GM21515 (cell line): Measurements from ENCODE around the gene SHISA9.

Experiments
- ATAC-seq: cut with Tn5 transposase; IDR thresholded peaks from one replicate; pipeline ENCODE4 v1.9.1; 2021; ENCODE audit not compliant: unreplicated experiment

SHISA9 gene

DNA sequence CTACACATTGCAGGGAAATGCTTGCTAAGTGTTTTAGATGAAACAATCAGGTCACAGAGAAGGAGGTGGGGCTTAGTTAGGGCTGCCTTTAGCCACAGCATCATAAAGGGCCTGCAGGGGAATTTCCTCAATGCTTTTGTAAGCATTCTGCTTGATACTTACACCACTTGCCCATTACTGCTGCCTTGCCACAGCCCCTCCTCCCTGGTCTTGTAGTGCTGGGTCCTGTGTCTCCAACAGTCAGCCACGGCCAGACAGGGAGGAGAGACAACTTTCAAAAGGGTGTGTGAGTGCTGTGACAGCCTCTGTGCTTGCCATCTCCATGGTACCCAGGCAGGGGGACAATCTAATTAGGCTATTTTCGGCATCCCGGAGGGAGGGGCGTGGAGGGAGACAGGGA, 111.2 kb downstream of the SHISA9 start:
- no peak for ATAC-seq

DNA sequence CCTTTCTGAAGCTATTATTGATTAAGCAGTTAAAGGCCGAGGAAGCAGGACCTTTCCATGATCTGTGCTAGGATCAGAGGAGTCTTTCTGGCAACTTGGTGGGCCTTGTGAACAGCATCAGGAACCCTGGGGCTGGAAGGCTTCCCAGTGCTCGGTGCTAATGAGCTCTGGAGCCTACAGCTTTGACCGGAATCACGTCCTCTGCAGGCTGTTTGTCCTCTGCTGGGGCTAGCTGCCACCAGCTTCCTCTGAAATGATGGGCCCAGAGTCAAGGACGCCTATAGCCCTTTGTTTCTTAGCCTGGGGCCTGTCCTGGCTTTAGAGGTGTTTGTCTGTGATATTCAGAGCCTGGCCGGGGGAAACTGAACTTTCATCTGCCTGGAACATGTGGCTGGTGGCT, 111.6 kb downstream of the SHISA9 start:
- no peak for ATAC-seq

DNA sequence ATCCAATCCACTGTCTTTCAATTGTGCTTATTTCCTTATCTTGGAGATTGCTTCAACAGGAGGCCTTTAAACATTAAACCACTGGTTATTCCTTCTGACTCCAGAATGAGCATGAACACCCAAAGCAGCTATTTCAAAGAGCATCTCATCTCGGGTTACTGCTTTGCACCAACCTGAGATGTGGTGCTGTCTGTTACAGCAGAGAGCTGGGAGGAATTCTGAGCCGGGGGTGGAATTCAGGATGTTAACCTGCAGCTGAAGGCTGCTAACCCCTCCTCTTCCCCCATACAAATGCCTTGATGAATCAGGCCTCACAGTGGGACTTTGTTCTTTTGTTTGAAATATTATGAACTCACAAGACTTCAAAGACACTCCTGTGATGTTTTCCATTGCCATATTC, 113.1 kb downstream of the SHISA9 start:
- no peak for ATAC-seq

- no peak for ATAC-seq
These were observed 116.6 kb downstream of the SHISA9 start for GRCh38 chr16:13018026-13018425.

DNA sequence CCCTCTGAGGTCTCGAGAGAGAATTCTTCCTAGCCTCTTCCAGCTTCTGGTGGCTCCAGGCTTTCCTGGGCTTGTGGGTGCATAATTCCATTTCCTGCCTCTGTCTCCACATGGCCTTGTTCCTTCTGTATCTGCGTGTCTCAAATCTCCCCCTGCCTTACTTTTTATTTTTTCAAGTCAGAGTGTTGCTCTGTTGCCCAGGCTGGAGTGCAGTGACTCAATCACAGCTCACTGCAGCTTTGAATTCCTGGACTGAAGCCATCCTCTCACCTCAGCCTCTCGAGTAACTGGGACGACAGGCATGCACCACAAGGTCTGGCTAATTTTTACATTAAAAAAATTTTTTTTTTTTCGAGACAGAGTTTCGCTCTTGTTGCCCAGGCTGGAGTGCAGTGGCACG, 120.6 kb downstream of the SHISA9 start:
- no peak for ATAC-seq

DNA sequence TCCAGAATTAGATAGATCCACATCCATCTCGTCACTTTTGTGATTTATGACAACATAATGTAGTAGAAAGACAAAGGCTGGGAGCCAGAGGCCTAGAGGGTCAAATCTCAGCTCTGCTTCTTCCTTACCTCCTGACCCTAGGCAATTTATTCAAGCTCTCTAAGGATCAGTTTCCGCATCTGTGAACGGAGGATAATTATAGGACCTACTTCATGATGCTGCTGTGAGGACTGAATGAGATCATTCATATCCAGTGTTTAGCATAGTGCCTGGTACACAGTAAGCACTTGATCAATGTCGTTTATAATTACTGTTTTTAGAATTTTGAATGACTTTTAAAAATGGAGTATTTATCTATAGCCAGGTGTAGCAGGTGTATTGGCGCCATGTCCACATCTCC, 128.4 kb downstream of the SHISA9 start:
- no peak for ATAC-seq

GRCh38 chr16:13030769-13031168, 129.4 kb downstream of the SHISA9 start:
- ATAC-seq: no peak

DNA sequence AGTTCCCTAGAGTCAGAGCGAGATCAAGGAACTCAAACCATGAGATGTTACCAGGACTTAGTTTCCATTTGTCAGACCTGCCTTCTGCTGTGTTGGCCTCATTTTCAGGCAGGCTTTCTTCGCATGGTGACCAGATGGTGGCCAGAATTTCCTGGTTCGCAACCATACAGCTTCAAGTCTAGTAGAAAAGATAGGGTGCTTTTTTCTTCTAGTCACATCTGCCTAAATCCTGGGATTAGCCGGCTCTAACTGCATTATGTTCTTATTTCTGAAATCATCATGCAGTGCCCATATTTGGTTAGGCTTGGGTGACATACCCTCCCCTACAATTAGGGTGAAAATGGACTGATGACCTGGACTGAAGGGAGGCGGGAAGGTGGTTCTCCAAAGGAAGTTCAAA, 131.5 kb downstream of the SHISA9 start:
- ATAC-seq: no peak

- no peak for ATAC-seq
These were observed 135.2 kb downstream of the SHISA9 start for GRCh38 chr16:13036600-13036999.

DNA sequence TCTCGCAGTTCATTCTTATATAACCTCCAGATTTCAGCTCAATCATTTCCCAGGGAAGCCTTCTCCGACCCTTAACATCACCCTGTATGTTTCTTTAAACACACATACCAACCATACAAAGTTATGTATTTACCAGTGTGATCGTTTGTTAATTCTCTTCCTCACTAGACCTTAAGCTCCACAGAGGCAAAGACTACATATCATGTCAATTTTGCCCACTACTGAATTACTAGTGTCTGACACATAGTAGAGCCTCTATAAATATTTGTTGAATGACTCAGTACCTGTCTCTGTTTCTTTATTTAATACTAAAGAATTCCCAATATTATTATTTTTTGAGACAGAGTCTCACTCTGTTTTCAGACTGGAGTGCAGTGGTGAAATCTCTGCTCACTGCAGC, 137.2 kb downstream of the SHISA9 start:
- no peak for ATAC-seq

GRCh38 chr16:13039526-13039925, 138.1 kb downstream of the SHISA9 start:
- ATAC-seq: no peak

DNA sequence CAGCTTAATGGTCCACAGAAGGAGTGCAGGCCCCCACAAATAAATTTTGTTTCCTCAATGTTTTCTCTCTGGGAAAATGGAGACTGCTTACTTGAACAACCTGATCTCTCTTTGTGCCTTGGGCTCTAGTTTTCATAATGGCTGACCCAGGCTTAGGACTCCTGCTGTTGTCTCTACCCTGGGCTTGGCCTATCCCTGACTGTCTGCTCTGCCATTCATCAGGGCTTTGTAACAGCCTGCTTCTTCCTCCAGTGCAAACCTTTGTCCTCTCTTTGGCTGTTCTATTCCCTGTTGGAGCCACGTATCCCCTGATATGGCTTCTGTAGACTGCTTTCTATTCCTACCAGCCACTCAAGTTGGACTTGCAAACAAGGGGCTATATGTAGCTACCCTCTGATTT, 139.8 kb downstream of the SHISA9 start:
- no peak for ATAC-seq

DNA sequence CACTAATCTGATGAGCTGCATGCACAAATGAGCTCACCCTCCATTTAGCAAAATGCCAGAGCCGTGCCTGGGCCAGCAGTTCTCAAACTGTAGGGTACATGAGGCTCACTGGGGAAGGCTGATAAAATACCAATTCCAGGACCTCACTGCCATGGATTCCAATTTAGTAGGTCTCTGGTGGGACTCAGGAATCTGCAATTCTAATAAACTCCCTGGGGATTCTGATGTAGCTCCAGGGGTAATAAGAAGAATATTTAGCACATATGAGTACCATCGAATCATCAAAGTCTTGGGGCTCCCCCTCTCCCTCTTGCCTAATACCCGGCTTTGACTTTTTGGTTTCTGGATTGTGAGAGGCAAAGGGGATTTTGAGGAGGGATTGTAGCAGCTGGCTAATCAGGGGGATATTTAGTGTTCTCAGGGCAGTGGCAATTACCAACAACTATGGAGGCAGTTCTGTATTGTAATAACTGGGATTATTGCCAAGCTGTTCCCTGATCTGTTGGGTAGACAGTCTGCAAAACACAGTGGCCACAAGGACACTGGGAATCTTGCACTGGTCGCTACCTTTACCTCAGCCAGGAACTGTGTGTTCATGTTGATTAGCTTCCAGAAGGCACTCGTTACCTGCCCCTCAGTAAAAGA, 140.4 kb downstream of the SHISA9 start:
- ATAC-seq: no peak

DNA sequence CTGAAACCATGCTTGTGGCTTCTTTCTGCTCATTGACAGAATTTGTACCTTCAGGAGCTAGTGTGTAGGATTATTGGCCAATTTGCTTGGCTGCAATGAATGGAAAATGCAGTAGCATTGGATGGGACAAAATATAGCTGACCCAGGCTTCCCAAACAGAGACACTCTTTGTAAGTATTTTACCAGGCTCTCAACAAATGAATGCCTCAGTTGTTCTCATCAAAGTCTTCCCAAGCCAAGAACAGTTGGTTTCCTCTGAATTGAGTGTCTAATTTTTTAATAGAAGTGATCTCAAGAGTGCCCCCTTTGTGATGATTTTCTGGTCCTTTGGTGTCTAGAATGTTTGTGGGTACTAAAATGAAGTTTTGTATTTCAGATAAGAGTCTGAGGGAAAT, 140.9 kb downstream of the SHISA9 start:
- ATAC-seq: no peak

GRCh38 chr16:13046061-13046821, 144.8 kb downstream of the SHISA9 start:
- no peak for ATAC-seq

DNA sequence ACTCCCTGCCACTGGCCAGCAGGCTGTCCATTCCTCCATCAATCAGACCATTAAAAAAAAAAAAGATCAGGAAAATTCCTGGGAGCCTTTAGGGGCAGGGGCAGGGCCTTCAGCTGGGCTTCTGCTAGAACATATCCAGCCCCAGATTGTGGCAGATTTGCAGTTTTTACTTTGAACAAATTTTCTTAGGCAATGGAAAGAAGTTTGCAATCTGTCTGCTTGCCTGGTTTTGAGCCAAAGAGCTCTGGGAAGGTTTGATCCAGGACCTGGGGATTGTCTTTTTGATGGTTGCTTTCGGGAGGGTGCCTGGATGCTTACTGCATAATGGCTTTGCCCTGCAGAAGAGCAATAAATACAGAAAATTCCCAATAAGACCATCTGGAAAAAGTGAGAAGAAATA, 145.9 kb downstream of the SHISA9 start:
- ATAC-seq: no peak

GRCh38 chr16:13049688-13050087, 148.3 kb downstream of the SHISA9 start:
- ATAC-seq: no peak

- ATAC-seq: no peak
These were observed 151.0 kb downstream of the SHISA9 start for GRCh38 chr16:13052431-13052830.

- no peak for ATAC-seq
These were observed 154.1 kb downstream of the SHISA9 start for GRCh38 chr16:13055480-13055879.

GRCh38 chr16:13056607-13057006, 155.2 kb downstream of the SHISA9 start:
- no peak for ATAC-seq

- ATAC-seq: no peak
These were observed 159.5 kb downstream of the SHISA9 start for GRCh38 chr16:13060932-13061331.

DNA sequence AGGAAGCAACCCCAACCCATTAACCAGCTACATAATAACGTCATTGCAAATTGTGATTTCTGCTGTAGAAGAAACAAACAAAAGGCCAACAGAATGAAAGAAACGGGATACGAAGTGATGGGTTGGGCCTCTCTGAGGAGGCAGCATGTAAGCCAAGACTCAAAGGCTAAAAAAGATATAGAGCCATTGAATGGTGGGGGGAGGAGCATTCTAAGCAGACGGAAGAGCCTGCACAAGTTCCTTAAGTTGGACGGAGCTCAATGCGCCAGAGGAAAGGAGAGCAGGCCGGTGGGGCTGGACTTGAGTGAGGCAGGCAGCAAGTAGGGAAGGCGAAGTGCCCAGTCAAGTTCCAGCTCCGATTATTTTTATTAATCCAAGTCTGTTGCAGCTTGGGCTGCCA, 160.3 kb downstream of the SHISA9 start:
- no peak for ATAC-seq

- ATAC-seq: no peak
These were observed 160.8 kb downstream of the SHISA9 start for GRCh38 chr16:13062219-13062618.
